GM06990 (cell line): Measurements from ENCODE around the gene KCNIP1.

Experiments used
- DNase-seq: peaks from one replicate; pipeline ENCODE4 v3.0.0-alpha.2; 2011; ENCODE audit not compliant: insufficient read length; ENCODE audit errors: extremely low read depth
- H3K27me3 ChIP-seq: replicated peaks from 2 replicates; pipeline ENCODE4 v1.6.0; 2011; ENCODE audit warnings: low read length; ENCODE audit not compliant: control insufficient read depth, insufficient read depth
- H3K36me3 ChIP-seq: 2 replicates; pipeline ENCODE4 v1.5.1; 2011; ENCODE audit warnings: low read length; ENCODE audit not compliant: control insufficient read depth, insufficient read depth
- H3K4me3 ChIP-seq: replicated peaks from 2 replicates; pipeline ENCODE4 v1.5.1; 2011; ENCODE audit warnings: low read depth, mild to moderate bottlenecking, control low read depth, low read length
- CTCF ChIP-seq: IDR thresholded peaks from 2 replicates; pipeline ENCODE4 v1.5.1; 2011; ENCODE audit warnings: low read length, control low read depth, mild to moderate bottlenecking, inconsistent platforms; ENCODE audit not compliant: insufficient read depth, poor library complexity, severe bottlenecking

KCNIP1 gene

GRCh38 chr5:170625221-170626165, 121.7 kb downstream of the KCNIP1 start:
- no peak for DNase-seq
- H3K4me3 ChIP-seq, result no peak overlapping the region
- no peak for TF ChIP-seq CTCF
- no peaks in the 10 kb centered on the region; the same call in 1 of the 2 replicates for H3K27me3 ChIP-seq
- no peaks in the 10 kb centered on the region for H3K36me3 ChIP-seq

- Histone ChIP-seq H3K27me3 (no peaks in the 10 kb centered on the region; the same call in 1 of the 2 replicates), H3K36me3 (no peaks in the 10 kb centered on the region), H3K4me3 (no peak overlapping the region)
- TF ChIP-seq CTCF, result no peak
- no peak for DNase-seq
Observed at GRCh38 chr5:170626507-170627150, 122.8 kb downstream of the KCNIP1 start.

GRCh38 chr5:170627271-170627670, 123.5 kb downstream of the KCNIP1 start:
- Histone ChIP-seq H3K27me3 (no peaks in the 10 kb centered on the region; the same call in 1 of the 2 replicates), H3K36me3 (no peaks in the 10 kb centered on the region), H3K4me3 (no peak overlapping the region)
- no peak for TF ChIP-seq CTCF
- DNase-seq, result no peak

GRCh38 chr5:170628028-170628427, 124.2 kb downstream of the KCNIP1 start:
- Histone ChIP-seq H3K27me3 (no peaks in the 10 kb centered on the region; the same call in 1 of the 2 replicates), H3K4me3 (no peak overlapping the region), H3K36me3 (no peaks in the 10 kb centered on the region)
- TF ChIP-seq CTCF, result no peak
- no peak for DNase-seq

GRCh38 chr5:170628691-170629565, 125.1 kb downstream of the KCNIP1 start:
- Histone ChIP-seq H3K4me3 (no peak overlapping the region), H3K36me3 (no peaks in the 10 kb centered on the region), H3K27me3 (no peaks in the 10 kb centered on the region; the same call in 1 of the 2 replicates)
- DNase-seq, result no peak
- no peak for TF ChIP-seq CTCF
